Measurements from ENCODE around the gene C4orf54. TPM values are rescaled to one million over a fixed set of nuclear protein-coding genes. Genes with fewer than 3 reads are reported as not detected.

C4orf54 gene
- total RNA-seq, 1 donor from 2014 or later = not detected

- intact Hi-C loops (cut with micrococcal nuclease) = no loop called here
- H3K4me3 Mint-ChIP-seq = no peak overlapping the region
- H3K36me3 Mint-ChIP-seq (ENCODE audit: low read depth) = no peaks in the 10 kb centered on the region
- H3K27me3 Mint-ChIP-seq (ENCODE audit: insufficient read depth) = peaks cover 2% of the 10 kb centered on the region
- no peaks in the 10 kb centered on the region for H3K4me1 Mint-ChIP-seq (ENCODE audit: low read depth)
- H3K27ac Mint-ChIP-seq = no peak overlapping the region
- DNase-seq (ENCODE audit: low spot score) = no peak
- H3K9me3 Mint-ChIP-seq = peaks cover 16% of the 10 kb centered on the region
Measured at GRCh38 chr4:99668472-99668871, 10.8 kb upstream of the C4orf54 start.

GRCh38 chr4:99665983-99666382 is 8.4 kb upstream of the C4orf54 start:
- no peaks in the 10 kb centered on the region for H3K9me3 Mint-ChIP-seq
- H3K36me3 Mint-ChIP-seq (ENCODE audit: low read depth) = no peaks in the 10 kb centered on the region
- H3K4me1 Mint-ChIP-seq (ENCODE audit: low read depth) = no peaks in the 10 kb centered on the region
- no peak overlapping the region for H3K27ac Mint-ChIP-seq
- H3K27me3 Mint-ChIP-seq (ENCODE audit: insufficient read depth) = peaks cover 2% of the 10 kb centered on the region
- DNase-seq (ENCODE audit: low spot score) = no peak
- intact Hi-C loops (cut with micrococcal nuclease) = no loop called here
- H3K4me3 Mint-ChIP-seq = no peak overlapping the region

GRCh38 chr4:99664716-99665115 is 7.1 kb upstream of the C4orf54 start:
- H3K4me3 Mint-ChIP-seq = no peak overlapping the region
- H3K9me3 Mint-ChIP-seq = no peaks in the 10 kb centered on the region
- H3K27me3 Mint-ChIP-seq (ENCODE audit: insufficient read depth) = peaks cover 2% of the 10 kb centered on the region
- H3K36me3 Mint-ChIP-seq (ENCODE audit: low read depth) = no peaks in the 10 kb centered on the region
- H3K4me1 Mint-ChIP-seq (ENCODE audit: low read depth) = no peaks in the 10 kb centered on the region
- no peak overlapping the region for H3K27ac Mint-ChIP-seq
- no peak for DNase-seq (ENCODE audit: low spot score)
- intact Hi-C loops (cut with micrococcal nuclease) = no loop called here

GRCh38 chr4:99661907-99662306 is 4.3 kb upstream of the C4orf54 start:
- Mint-ChIP-seq H3K9me3 (no peaks in the 10 kb centered on the region), H3K27ac (no peak overlapping the region), H3K27me3 (ENCODE audit: insufficient read depth) (peaks cover 2% of the 10 kb centered on the region), H3K36me3 (ENCODE audit: low read depth) (no peaks in the 10 kb centered on the region), H3K4me1 (ENCODE audit: low read depth) (no peaks in the 10 kb centered on the region), H3K4me3 (no peak overlapping the region)
- intact Hi-C loops (cut with micrococcal nuclease) = no loop called here
- DNase-seq (ENCODE audit: low spot score) = no peak

- H3K36me3 Mint-ChIP-seq (ENCODE audit: low read depth) = no peaks in the 10 kb centered on the region
- DNase-seq (ENCODE audit: low spot score) = no peak
- no peaks in the 10 kb centered on the region for H3K4me1 Mint-ChIP-seq (ENCODE audit: low read depth)
- no peaks in the 10 kb centered on the region for H3K9me3 Mint-ChIP-seq
- intact Hi-C loops (cut with micrococcal nuclease) = no loop called here
- H3K4me3 Mint-ChIP-seq = no peak overlapping the region
- no peak overlapping the region for H3K27ac Mint-ChIP-seq
- H3K27me3 Mint-ChIP-seq (ENCODE audit: insufficient read depth) = peaks cover 3% of the 10 kb centered on the region
Measured at GRCh38 chr4:99658666-99659065, 1.0 kb upstream of the C4orf54 start.

- no peaks in the 10 kb centered on the region for H3K36me3 Mint-ChIP-seq (ENCODE audit: low read depth)
- H3K4me1 Mint-ChIP-seq (ENCODE audit: low read depth) = no peaks in the 10 kb centered on the region
- no peaks in the 10 kb centered on the region for H3K9me3 Mint-ChIP-seq
- no peak overlapping the region for H3K27ac Mint-ChIP-seq
- no peak overlapping the region for H3K4me3 Mint-ChIP-seq
- intact Hi-C loops (cut with micrococcal nuclease) = no loop called here
- H3K27me3 Mint-ChIP-seq (ENCODE audit: insufficient read depth) = peaks cover 3% of the 10 kb centered on the region
- DNase-seq (ENCODE audit: low spot score) = no peak
Measured at GRCh38 chr4:99655308-99656081, 2.1 kb downstream of the C4orf54 start.

- Mint-ChIP-seq H3K4me1 (ENCODE audit: low read depth) (no peaks in the 10 kb centered on the region), H3K27me3 (ENCODE audit: insufficient read depth) (peaks cover 3% of the 10 kb centered on the region), H3K4me3 (no peak overlapping the region), H3K36me3 (ENCODE audit: low read depth) (no peaks in the 10 kb centered on the region), H3K27ac (no peak overlapping the region), H3K9me3 (no peaks in the 10 kb centered on the region)
- intact Hi-C loops (cut with micrococcal nuclease) = no loop called here
- DNase-seq (ENCODE audit: low spot score) = no peak
Measured at GRCh38 chr4:99654361-99654761, 3.3 kb downstream of the C4orf54 start.

GRCh38 chr4:99653916-99654315 is 3.7 kb downstream of the C4orf54 start:
- intact Hi-C loops (cut with micrococcal nuclease) = no loop called here
- Mint-ChIP-seq H3K4me3 (no peak overlapping the region), H3K4me1 (ENCODE audit: low read depth) (no peaks in the 10 kb centered on the region), H3K27ac (no peak overlapping the region), H3K36me3 (ENCODE audit: low read depth) (no peaks in the 10 kb centered on the region), H3K9me3 (no peaks in the 10 kb centered on the region), H3K27me3 (ENCODE audit: insufficient read depth) (peaks cover 3% of the 10 kb centered on the region)
- DNase-seq (ENCODE audit: low spot score) = no peak

- no peak for DNase-seq (ENCODE audit: low spot score)
- intact Hi-C loops (cut with micrococcal nuclease) = no loop called here
- H3K9me3 Mint-ChIP-seq = no peaks in the 10 kb centered on the region
- no peaks in the 10 kb centered on the region for H3K4me1 Mint-ChIP-seq (ENCODE audit: low read depth)
- no peak overlapping the region for H3K4me3 Mint-ChIP-seq
- no peak overlapping the region for H3K27ac Mint-ChIP-seq
- H3K27me3 Mint-ChIP-seq (ENCODE audit: insufficient read depth) = peaks cover 3% of the 10 kb centered on the region
- no peaks in the 10 kb centered on the region for H3K36me3 Mint-ChIP-seq (ENCODE audit: low read depth)
Measured at GRCh38 chr4:99652596-99653436, 4.8 kb downstream of the C4orf54 start.

GRCh38 chr4:99651811-99652485 is 5.7 kb downstream of the C4orf54 start:
- DNase-seq (ENCODE audit: low spot score) = no peak
- intact Hi-C loops (cut with micrococcal nuclease) = no loop called here
- Mint-ChIP-seq H3K27me3 (ENCODE audit: insufficient read depth) (peaks cover 3% of the 10 kb centered on the region), H3K4me1 (ENCODE audit: low read depth) (no peaks in the 10 kb centered on the region), H3K9me3 (no peaks in the 10 kb centered on the region), H3K27ac (no peak overlapping the region), H3K4me3 (no peak overlapping the region), H3K36me3 (ENCODE audit: low read depth) (no peaks in the 10 kb centered on the region)

GRCh38 chr4:99651016-99651769 is 6.4 kb downstream of the C4orf54 start:
- intact Hi-C loops (cut with micrococcal nuclease) = no loop called here
- H3K36me3 Mint-ChIP-seq (ENCODE audit: low read depth) = no peaks in the 10 kb centered on the region
- H3K4me3 Mint-ChIP-seq = no peak overlapping the region
- peaks cover 3% of the 10 kb centered on the region for H3K27me3 Mint-ChIP-seq (ENCODE audit: insufficient read depth)
- DNase-seq (ENCODE audit: low spot score) = no peak
- no peak overlapping the region for H3K27ac Mint-ChIP-seq
- no peaks in the 10 kb centered on the region for H3K9me3 Mint-ChIP-seq
- no peaks in the 10 kb centered on the region for H3K4me1 Mint-ChIP-seq (ENCODE audit: low read depth)

- Mint-ChIP-seq H3K4me1 (ENCODE audit: low read depth) (no peaks in the 10 kb centered on the region), H3K27ac (no peak overlapping the region), H3K9me3 (no peaks in the 10 kb centered on the region), H3K27me3 (ENCODE audit: insufficient read depth) (no peaks in the 10 kb centered on the region), H3K36me3 (ENCODE audit: low read depth) (no peaks in the 10 kb centered on the region), H3K4me3 (no peak overlapping the region)
- intact Hi-C loops (cut with micrococcal nuclease) = no loop called here
- no peak for DNase-seq (ENCODE audit: low spot score)
Measured at GRCh38 chr4:99649778-99650177, 7.8 kb downstream of the C4orf54 start.

Measured in activated T-helper 1 cell treated with anti-CD3 and anti-CD28 coated beads, Interleukin-12 subunit alpha, Interleukin-12 subunit beta, Interleukin-2, Interleukin-4 antibody, amounts not matched to agents 30 ng/mL and 10 ng/mL and 1 ng/mL, durations not matched to agents 14 hours and 24 hours and 36 hours (primary cell).